ENCODE results near the gene BAHCC1.
"Not testable (repeated sequence)": the region's sequence is repeated elsewhere in the genome, so short reads cannot be mapped to it uniquely, and the experiment has no call there.

BAHCC1 gene

DNA sequence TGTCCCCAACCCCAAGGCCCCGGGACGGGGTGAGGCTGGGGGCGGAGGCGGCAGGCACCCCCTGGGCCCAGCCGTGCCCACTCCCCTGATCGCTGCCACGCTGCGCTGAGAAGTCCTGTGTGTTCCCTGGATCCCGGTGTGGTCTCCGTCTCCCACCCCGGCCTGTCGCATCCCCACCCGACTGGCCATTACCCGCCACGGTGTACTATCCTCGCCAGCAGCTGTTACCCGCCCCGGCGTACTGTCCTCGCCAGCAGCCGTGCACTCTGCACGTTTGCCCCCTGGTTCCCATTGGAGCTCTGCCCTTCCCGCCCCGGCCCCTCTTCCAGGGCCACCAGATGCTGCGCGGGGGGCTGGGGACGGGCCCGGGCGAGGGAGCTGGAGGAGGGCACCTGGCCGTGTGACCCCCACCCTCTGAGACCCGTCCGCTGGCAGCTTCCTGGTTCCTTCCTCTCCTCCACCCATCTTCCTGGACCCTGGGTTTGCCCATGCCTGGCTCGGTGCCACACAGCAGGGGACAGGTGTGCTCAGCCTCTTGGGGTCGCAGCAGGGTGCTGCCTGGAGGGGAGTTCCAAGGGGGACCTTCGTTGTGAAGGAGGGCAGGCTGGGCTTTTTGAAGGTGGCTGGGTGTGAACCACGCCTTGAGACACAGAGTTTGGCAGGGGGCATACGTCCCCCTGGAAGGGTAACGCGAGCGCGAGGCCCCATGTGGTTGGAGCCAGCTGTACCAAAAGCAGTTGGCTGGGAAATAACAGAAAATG, 19.7 kb downstream of the BAHCC1 start:
- no peak for DNase-seq

DNA sequence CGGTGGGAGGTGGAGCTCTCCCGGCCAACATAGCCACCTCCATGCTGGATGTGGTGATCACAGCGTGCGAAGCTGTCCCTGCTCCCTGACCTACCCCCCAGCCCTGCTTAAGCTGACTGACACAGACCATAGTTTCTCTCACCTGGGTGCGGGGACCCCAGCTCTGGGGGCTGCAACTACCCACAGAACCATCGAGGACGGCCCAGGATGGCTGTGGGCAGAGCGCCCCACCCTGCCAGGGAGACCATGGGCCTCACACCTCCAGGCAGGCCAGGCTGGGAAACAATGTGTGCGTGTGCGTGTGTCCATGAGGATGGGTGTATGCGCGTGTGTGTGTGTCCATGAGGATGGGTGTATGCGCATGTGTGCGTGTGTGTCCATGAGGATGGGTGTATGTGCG, 20.4 kb downstream of the BAHCC1 start:
- DNase-seq: no peak

DNA sequence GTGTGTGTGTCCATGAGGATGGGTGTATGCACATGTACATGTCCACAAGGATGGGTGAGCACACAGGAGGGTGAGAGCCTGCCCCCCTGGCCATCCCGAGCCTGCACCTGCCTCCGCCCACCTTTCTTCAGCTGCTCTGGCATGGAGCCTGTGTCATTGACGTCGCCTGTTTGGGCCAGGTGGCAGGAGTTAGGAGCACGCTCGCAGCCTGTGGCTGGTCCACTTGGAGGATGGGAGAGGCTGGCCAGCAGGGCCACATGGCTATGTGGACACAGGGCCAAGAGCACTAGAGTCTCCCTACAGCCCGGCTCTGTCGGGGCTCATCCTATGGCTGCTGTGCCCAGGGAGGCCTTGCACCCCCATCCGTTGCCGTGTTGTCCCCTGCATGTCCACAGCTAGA, 21.4 kb downstream of the BAHCC1 start:
- DNase-seq: no peak

DNA sequence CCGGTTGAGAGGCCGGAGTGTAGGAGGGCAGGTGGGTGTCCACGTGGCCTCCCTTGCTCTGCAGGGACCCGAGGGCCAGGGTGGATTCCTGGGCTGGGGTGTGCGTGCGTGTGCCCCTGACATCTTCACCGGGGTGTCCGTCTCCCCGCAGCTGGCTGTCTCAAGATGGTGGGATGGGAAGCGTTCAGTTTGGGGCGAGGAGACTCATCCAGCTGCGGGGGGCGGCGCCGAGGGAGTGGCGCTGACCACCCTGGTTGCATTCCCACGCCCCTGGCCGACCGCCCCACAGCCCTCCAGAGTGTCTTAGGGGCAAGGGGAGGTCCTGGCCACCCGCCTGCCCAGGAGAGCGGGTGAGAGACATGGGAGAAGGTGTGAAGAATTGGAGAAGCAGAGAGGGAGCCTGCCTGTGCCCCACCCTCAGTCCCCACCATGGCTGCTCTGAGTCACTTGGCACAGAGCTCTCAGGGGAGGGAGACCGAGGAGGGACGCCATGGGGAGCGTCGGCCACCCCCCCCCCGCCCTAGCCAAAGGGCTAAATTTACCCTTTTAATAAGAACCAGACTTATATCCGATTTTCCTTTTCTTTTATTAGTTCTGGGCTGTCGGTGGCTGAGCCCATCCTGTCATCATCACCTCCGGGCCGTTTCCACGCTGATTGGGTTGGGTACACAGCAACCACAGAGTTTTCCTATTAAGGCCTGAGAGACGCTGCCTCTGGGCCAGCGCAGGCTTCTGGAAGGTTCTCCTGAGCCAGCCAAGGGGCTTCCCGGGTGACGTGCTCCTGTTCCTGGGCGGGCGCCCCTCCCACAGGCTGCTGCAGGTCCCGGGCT, 22.0 kb downstream of the BAHCC1 start:
- no peak for DNase-seq

DNA sequence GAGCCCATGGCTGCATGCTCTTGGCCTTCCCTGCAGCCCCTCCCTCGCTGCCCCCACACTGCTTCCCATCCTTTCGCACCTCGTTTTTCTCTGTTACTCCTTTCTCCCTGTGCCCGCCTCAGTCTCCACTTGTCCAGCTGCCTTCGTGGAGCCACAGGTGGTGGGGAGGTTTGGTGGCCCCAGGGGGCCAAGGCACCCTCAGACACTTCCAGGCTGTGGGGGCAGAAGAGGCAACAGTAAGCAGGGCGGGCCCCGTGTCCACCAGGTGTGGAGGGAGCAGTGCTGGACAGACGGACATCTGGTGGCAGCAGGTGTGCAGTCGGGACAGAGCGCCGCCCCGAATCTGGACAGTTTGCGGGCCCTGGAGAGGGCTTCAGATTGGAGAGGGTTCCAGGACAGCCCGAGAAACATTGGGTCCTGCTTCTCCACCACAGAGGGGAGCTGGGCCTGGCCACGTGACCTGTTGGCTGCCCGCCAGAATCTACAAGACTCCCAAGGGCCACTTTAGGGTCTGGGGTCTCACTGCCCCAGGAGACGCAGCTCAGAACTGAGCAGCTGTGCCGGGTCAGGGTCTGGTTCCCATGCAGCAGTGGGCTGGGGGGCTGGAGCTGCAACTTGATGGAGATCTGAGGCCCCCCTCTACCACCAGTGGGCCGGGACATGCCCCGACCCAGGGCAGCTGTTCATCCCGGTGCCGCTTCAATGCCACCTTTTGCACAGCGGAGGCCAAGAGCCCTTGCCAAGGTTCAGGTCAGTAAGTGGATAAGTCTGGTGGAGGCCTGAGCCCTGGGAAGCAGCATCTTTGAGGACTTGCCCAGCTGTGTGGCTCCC, 22.8 kb downstream of the BAHCC1 start:
- no peak for DNase-seq

DNA sequence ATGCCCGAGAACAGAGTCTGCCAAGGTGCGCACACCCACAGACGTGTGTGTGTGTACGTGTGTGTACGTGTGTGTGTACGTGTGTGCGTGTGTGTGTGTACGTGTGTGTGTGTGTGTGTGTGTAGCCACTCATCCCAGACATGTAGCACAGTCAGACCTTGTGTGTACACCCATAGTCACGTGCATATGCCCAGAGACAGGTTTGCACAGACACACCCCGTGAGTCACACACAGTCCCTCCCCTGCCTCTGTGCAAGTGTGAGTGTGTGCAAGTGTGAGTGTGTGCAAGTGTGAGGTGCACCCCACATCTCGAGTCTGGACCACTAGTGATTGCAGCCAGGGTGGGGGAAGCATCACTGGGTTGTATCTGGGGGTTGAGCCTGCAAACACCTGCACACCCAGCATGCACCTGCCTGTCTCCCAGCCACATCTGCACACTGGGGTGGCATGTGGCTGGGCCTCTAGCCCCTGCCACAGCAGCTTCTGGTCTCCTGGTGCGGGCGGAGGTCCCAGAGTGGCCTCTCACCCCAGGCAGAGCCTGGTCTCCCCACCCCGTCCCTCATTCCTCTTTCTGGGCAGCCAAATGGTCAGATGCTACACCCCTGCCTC, 23.6 kb downstream of the BAHCC1 start:
- no peak for DNase-seq

DNA sequence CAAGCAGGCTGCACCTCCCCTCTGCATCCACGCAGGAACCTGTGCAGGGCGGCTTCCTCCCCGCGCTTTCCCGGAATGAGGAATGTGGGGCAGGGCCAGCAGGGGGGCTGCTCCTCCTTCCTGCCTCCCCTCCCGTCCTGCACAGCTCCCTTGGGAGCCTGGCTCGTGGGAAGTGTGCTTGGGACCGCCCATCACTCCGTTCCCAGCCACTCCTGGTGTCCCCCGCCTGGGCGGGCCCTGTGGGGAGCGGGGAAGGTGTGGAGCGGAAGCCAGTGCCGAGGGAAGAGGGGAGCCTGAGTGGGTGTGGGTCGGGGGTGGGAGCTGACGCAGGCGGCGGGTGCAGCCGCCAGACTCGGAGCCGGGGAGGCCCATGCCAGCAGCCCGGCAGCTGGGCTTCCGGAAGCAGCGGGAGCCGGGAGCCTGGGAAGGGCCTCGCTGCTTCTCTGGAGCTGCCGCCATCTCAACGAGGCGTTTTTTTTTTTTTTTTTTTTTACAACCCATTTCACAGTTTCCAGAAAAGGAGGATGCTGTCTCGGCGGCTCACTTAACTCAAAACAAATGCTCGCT, 24.1 kb downstream of the BAHCC1 start:
- DNase-seq: no peak

DNA sequence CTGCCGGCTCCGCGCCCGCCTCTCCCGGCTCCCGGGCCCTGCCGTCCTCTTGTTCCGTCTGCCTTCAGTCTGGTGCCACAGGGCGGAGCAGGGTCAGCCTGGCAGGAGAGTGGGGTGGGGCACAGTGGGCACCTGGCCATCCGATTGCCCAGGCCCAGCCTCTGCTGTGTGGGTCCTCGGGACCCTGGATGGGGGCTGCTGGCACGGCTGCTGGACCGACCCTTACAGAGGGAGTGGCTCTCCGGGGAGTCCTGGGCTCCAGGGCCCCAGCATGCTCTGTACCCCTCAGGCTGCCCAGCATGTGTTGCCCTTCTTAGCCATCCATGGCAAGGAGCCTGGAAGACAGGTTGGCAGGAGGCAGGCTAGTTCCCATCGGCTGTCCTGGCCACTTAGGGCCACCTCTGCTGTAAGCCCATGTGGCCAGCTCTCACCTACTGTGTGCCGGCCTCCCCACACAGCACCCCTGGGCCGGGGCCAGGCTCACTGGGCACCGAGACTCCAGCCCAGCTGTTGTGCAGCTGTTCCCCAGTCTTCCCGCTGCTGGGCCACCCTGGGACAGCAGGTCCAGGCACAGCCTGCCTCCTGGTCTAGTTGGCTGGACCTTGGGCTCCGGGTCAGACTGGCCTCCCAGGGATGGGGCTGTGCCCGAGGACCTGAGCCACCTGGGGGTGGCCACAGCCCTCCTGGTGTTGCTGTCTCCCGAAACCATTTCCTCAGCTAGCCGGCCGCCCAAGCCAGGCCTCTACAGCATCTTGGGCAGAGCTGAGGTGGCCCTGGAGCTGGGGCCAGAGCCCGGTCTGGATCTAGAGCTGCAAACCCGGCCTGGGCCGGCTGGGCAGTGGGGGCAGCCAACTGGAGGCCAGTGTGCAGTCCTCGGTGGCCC, 24.9 kb downstream of the BAHCC1 start:
- no peak for DNase-seq

DNA sequence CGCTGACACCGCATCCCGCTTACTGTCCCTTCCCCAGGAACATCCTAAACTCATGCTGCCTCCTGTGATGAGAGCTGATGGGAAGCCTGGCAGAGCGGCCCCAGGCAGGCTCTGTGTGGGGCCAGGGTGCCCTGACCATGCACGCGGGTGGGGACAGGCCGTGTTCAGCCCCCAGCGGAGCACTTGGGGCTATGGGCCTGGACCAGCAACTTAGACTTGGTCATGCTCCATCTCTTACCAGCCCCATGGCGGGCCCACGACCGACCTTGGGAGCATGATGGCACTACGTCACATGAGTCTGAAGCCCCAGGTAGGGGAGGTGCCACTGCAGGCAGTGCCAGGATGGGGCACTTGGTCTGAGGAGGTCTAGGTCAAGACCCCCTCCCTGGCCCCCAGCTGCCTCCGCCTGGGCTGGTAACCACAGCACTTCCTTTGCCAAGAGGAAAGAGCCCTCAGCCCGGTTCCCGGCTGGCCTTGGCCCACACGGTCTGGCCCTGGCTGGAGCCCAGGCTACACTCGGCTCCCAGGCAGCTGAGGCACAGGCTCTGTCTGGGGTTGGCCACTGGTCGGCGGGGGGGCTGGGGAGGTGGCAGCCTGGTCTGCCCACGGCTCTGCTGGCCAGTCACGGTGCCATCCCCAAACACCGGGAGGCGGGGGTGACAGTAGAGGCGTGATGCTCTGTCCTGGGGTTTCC, 25.7 kb downstream of the BAHCC1 start:
- DNase-seq: no peak

DNA sequence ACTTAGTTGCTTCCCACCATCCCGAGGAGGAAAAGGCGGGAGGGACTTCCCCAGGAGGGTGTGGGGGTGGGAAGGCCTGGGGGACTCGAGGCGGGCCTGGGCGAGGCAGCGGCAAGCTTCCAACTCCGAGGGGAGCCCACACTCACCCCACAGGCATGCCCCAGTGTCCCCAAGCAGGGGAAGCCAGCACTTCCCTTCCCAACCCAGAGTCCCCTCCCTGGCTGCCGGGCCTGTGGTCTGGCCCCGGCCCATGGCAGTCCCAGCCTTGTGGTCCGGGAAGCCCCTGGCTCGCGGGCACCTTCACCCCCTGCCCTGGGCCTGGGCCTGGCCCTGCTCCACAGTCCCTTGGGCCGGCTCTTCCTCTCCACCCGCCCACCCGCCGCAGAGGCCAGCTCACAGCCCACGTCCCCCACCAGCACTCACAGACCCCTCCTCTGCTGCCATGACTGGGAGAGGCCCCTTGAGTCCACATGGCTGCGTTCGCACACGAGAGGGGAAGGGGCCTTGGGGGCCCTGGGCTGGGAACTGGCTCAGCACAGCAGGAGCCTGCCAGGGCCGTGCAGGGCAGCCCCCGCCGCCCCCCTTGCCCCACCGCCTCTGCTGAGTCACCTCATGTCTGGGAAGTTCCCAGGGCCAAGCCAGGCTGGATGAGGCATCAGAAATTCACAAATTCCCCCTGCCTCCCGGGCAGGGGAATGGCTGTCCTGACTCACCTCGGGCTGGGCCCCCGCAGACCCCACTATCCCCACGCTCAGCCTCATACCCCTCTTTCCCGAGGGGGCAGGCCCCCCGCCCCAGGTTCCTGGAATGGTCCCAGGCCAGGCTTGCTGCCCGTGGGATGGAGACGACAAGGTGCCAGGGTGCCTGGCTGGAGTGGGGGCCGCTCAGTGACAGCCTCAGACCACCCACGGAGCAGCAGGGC, 27.8 kb downstream of the BAHCC1 start:
- DNase-seq: peak in 1 of 2 experiments; percentile 15

DNA sequence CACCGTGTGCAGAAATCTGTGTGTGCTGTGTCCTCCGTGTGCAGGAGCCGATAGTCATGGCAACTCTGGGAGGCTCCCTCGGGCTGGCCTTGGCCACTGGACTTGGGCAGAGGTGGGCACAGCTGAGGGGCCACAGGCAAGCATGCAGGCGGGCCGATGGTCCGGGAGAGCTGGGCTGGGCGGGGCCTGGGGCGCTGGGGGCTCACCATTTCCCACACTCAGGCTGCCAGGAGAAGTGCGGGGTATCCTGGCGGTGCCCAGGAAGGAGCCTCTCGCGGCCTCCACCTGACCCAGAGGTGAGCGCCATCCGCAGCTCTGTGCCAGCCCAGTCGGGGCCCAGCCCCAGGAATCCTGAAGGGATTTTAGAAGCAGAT, 28.4 kb downstream of the BAHCC1 start:
- DNase-seq: no peak

DNA sequence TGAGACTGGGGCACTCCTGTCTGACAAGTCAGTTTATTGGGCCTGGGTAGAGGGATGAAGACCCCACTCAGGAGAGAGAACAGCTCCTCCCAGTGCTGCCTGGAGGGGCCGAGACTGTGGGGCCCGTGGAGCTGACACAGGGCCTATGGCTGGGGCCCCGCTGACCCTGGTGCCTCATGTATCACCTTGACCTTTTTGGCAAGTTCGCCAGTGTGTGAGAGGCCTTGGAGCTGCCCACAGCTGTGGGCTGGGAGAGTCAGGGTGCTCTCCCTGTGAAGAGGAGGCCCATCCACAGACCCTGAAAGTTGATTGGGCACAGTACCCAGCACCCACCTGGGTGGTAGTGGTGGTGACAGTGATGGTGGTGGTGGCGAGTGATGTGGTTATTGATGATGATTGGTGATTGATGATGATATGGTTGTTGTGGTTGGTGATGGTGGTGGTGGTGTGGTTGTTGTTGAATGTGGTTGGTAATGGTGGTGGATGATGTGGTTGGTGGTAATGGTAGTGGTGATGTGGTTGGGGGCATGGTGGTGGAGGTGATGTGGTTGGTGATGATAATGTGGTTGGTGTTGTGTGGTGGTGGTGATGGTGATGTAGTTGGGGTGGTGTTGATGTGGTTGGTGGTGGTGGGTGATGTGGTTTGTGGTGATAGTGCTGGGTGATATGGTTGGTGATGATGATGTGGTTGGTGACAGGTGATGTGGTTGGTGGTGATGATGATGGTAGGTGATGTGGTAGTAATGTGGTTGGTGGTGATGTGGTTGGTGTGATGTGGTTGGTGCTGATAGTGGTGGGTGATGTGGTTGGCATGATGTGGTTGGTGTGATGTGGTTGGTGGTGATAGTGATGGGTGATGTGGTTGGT, 29.1 kb downstream of the BAHCC1 start:
- no peak for DNase-seq

DNA sequence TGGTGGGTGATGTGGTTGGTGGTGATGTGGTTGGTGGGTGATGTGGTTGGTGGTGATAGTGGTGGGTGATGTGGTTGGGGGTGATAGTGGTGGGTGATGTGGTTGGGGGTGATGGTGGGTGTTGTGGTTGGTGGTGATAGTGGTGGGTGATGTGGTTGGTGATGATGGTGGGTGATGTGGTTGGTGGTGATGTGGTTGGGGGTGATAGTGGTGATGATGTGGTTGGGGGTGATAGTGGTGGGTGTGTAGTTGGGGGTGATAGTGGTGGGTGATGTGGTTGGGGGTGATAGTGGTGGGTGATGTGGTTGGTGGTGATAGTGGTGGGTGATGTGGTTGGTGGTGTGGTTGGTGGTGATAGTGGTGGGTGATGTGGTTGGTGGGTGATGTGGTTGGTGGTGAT, 29.8 kb downstream of the BAHCC1 start:
- not testable (repeated sequence) for DNase-seq

DNA sequence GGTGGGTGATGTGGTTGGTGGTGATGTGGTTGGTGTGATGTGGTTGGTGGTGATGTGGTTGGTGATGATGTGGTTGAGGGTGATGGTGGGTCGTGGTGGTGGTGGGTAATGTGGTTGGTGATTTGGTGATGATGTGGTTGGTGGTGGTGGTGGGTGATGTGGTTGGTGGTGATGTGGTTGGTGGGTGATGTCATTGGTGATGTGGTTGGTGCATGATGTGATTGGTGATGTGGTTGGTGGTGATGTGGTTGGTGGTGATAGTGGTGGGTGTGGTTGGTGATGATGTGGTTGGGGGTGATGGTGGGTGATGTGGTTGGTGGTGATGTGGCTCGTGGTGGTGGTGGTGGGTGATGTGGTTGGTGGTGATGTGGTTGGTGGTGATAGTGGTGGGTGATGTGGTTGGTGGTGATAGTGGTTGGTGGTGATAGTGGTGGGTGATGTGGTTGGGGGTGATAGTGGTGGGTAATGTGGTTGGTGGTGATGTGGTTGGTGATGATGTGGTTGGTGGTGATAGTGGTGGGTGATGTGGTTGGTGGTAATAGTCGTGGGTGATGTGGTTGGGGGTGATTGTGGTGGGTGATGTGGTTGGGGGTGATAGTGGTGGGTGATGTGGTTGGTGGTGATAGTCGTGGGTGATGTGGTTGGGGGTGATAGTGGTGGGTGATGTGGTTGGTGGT, 30.6 kb downstream of the BAHCC1 start:
- DNase-seq: not testable (repeated sequence)

DNA sequence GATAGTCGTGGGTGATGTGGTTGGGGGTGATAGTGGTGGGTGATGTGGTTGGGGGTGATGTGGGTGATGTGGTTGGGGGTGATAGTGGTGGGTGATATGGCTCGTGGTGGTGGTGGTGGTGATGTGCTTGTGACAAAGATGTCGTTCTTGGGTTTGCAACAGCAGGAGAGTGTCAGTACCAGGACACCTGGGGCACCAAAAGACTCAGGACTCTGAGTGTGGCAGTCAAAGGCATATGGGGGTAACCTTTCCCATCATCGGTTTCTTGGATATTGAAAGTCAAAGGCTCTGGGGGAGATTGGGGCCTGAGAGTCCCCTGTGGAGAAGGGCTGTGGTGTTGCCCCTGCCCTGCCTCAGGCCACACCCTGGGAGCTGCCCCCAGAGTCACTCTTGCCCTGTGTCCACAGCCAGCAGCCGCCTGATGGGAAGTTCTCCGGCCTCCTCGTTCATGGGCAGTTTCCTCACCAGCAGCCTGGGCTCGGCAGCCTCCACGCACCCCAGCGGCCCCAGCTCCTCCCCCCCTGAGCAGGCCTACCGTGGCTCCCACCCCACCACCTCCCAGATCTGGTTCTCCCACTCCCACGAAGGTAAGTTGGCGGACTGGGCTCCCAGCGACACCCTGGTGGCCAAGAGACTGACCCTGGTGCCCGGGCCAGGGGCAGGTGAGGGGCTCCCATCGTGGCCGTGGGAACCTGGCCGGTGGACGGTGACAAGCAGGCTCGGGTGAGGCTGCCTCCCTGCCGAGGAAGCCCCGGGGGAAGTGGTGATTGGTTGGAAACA, 31.3 kb downstream of the BAHCC1 start:
- DNase-seq: no peak

DNA sequence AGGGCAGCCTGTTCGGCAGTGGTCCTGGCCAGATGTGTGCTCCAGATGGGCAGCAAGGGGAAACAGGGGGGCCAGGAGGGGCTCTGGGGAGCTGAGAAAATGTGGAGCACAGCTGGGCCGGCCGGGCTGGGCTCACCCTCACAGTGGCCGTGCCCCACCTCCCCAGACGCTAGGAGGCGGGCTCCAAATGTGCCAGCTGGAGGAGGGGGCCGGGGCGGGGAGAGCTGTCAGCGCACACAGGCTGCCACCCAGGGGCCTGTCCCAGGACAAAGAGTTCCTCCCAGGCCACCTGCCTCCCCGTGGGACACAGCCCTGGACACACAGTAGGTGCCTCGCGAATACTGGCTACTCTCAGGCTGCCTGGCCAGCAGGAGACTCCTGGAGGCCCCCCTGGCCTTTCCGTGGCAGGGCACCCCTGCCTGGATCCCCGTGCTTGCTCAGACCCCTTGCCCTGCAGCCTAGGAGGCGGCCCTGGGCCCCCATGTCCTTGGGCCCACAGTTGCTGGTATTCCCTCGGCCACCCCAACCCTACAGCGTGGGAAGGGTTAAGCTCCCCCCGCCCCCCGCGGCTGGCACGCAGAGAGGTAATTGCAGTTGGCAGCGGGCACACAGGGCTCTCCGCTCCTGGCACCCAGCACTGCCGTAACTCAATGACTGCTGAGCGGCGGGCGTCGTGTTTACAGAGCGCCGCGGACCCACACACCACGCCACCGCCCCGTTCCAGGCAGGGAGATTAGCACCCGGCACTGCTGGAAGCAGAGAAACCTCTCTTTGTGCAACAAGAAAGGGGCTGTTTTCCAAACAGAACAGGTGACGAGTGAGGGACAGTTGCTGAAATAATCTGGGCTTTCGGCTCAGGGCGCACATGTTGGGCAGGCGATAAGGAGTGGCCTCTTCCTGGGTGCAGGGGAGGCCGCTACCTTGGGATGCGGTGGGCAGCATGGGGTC, 32.2 kb downstream of the BAHCC1 start:
- no peak for DNase-seq
